ENCODE measurements around the gene EEA1.

- TF ChIP-seq FOXM1 (IDR thresholded peaks at IDR 0.05; ENCODE audit: borderline replicate concordance) (no peak), BHLHE40 (IDR thresholded peaks at IDR 0.05; ENCODE audit: borderline replicate concordance) (no peak)
Measured at GRCh38 chr12:92950011-92950410, 20.9 kb upstream of the EEA1 start.

Data from HEK293T (cell line).